Hematopoietic multipotent progenitor cell treated with erythropoietin and hydrocortisone succinate and interleukin-3 and kit ligand, for 8 days (in vitro differentiated cells): ENCODE data around the gene MNAT1.
"Not testable (repeated sequence)": the region's sequence is repeated elsewhere in the genome, so short reads cannot be mapped to it uniquely, and the experiment has no call there.

Source experiments
- DNase-seq: peaks from one replicate; pipeline ENCODE4 v3.0.0-alpha.2; 2015

MNAT1 gene

GRCh38 chr14:60734465-60735242 is at the start of gene MNAT1:
Gene MNAT1 (plus strand): TSS chr14:60734761. CDS start chr14:60734863, 102 bp downstream.
- DNase-seq: peak; percentile 83

- DNase-seq: no peak
These were observed 47.7 kb upstream of the MNAT1 start for GRCh38 chr14:60686865-60687264.

GRCh38 chr14:60691383-60692113 is 43.0 kb upstream of the MNAT1 start:
- no peak for DNase-seq

GRCh38 chr14:60695327-60695726 is 39.2 kb upstream of the MNAT1 start:
- no peak for DNase-seq

- no peak for DNase-seq
These were observed 34.0 kb upstream of the MNAT1 start for GRCh38 chr14:60700598-60700997.

- DNase-seq: no peak
These were observed 29.5 kb upstream of the MNAT1 start for GRCh38 chr14:60705100-60705499.

- DNase-seq: no peak
These were observed 26.7 kb upstream of the MNAT1 start for GRCh38 chr14:60707858-60708257.

GRCh38 chr14:60710494-60710893 is 24.1 kb upstream of the MNAT1 start:
- DNase-seq: no peak

- no peak for DNase-seq
These were observed 21.0 kb upstream of the MNAT1 start for GRCh38 chr14:60713513-60713912.

GRCh38 chr14:60720391-60720790 is 14.2 kb upstream of the MNAT1 start:
- DNase-seq: no peak

- no peak for DNase-seq
These were observed 13.6 kb upstream of the MNAT1 start for GRCh38 chr14:60720962-60721325.

- peak; percentile 16 for DNase-seq
These were observed 13.0 kb upstream of the MNAT1 start for GRCh38 chr14:60721326-60722106.

GRCh38 chr14:60722107-60722356 is 12.5 kb upstream of the MNAT1 start:
- no peak for DNase-seq

- no peak for DNase-seq
These were observed 12.0 kb upstream of the MNAT1 start for GRCh38 chr14:60722357-60723115.

GRCh38 chr14:60723116-60723906 is 11.2 kb upstream of the MNAT1 start:
- DNase-seq: peak; percentile 5

- peak; percentile 35 for DNase-seq
These were observed 10.5 kb upstream of the MNAT1 start, which contains the start of gene SIX4 for GRCh38 chr14:60723907-60724618. Gene SIX4 (minus strand): TSS chr14:60724351. CDS start chr14:60724074, 277 bp downstream.

- DNase-seq: not testable (repeated sequence)
These were observed 3.3 kb upstream of the MNAT1 start for GRCh38 chr14:60731291-60731690.

- no peak for DNase-seq
These were observed 1.6 kb upstream of the MNAT1 start for GRCh38 chr14:60732840-60733483.

GRCh38 chr14:60735416-60735815 is 855 bp downstream of the MNAT1 start:
- peak; percentile 7 for DNase-seq

GRCh38 chr14:60736494-60736893 is 1.9 kb downstream of the MNAT1 start:
- no peak for DNase-seq
